Measurements from ENCODE around the gene TAOK2.
"Not testable (repeated sequence)": the region's sequence is repeated elsewhere in the genome, so short reads cannot be mapped to it uniquely, and the experiment has no call there.

The TAOK2 gene

GRCh38 chr16:29973384-29974246, at the start of gene TAOK2:
Gene TAOK2 (plus strand): TSS chr16:29973868. CDS start chr16:29977773, 3,905 bp downstream.
- H3K4me3 ChIP-seq (ENCODE audit: low read length), result peak within 1 kb of the TSS; percentile 84
- no peaks in the 10 kb centered on the region for H3K9me3 ChIP-seq (ENCODE audit: control insufficient read depth, low read length)
- H3K36me3 ChIP-seq (ENCODE audit: control insufficient read depth, insufficient read depth, low read length), result no peaks in the 10 kb centered on the region
- H3K4me1 ChIP-seq (ENCODE audit: control insufficient read depth, insufficient read depth, low read length), result peaks cover 25% of the 10 kb centered on the region
- H3K27me3 ChIP-seq (ENCODE audit: control insufficient read depth, insufficient read depth, low read length), result no peaks in the 10 kb centered on the region
- H3K9ac ChIP-seq (ENCODE audit: low read length), result peak within 1 kb of the TSS; percentile 96

GRCh38 chr16:29925105-29925756, 48.4 kb upstream of the TAOK2 start:
- Histone ChIP-seq H3K4me3 (ENCODE audit: low read length) (peak overlapping the region; percentile 69), H3K27me3 (ENCODE audit: control insufficient read depth, insufficient read depth, low read length) (no peaks in the 10 kb centered on the region), H3K36me3 (ENCODE audit: control insufficient read depth, insufficient read depth, low read length) (no peaks in the 10 kb centered on the region), H3K4me1 (ENCODE audit: control insufficient read depth, insufficient read depth, low read length) (peaks cover 23% of the 10 kb centered on the region), H3K9ac (ENCODE audit: low read length) (peak overlapping the region; percentile 74), H3K9me3 (ENCODE audit: control insufficient read depth, low read length) (no peaks in the 10 kb centered on the region)

- no peaks in the 10 kb centered on the region for H3K36me3 ChIP-seq (ENCODE audit: control insufficient read depth, insufficient read depth, low read length)
- peaks cover 23% of the 10 kb centered on the region for H3K4me1 ChIP-seq (ENCODE audit: control insufficient read depth, insufficient read depth, low read length)
- no peaks in the 10 kb centered on the region for H3K9me3 ChIP-seq (ENCODE audit: control insufficient read depth, low read length)
- H3K27me3 ChIP-seq (ENCODE audit: control insufficient read depth, insufficient read depth, low read length), result no peaks in the 10 kb centered on the region
- peak within 1 kb of the TSS; percentile 74 for H3K9ac ChIP-seq (ENCODE audit: low read length)
- H3K4me3 ChIP-seq (ENCODE audit: low read length), result peak within 1 kb of the TSS; percentile 69
Measured at GRCh38 chr16:29925781-29926710, 47.6 kb upstream of the TAOK2 start, which contains the start of gene KCTD13. Gene KCTD13 (minus strand): TSS chr16:29926226. CDS start chr16:29926033, 193 bp downstream.

- H3K4me1 ChIP-seq (ENCODE audit: control insufficient read depth, insufficient read depth, low read length), result peaks cover 23% of the 10 kb centered on the region
- peak overlapping the region; percentile 74 for H3K9ac ChIP-seq (ENCODE audit: low read length)
- no peaks in the 10 kb centered on the region for H3K27me3 ChIP-seq (ENCODE audit: control insufficient read depth, insufficient read depth, low read length)
- H3K9me3 ChIP-seq (ENCODE audit: control insufficient read depth, low read length), result no peaks in the 10 kb centered on the region
- no peaks in the 10 kb centered on the region for H3K36me3 ChIP-seq (ENCODE audit: control insufficient read depth, insufficient read depth, low read length)
- peak overlapping the region; percentile 69 for H3K4me3 ChIP-seq (ENCODE audit: low read length)
Measured at GRCh38 chr16:29926711-29927052, 47.0 kb upstream of the TAOK2 start.

- H3K4me3 ChIP-seq (ENCODE audit: low read length), result peak overlapping the region; percentile 69
- peak overlapping the region; percentile 74 for H3K9ac ChIP-seq (ENCODE audit: low read length)
- no peaks in the 10 kb centered on the region for H3K36me3 ChIP-seq (ENCODE audit: control insufficient read depth, insufficient read depth, low read length)
- H3K4me1 ChIP-seq (ENCODE audit: control insufficient read depth, insufficient read depth, low read length), result peaks cover 23% of the 10 kb centered on the region
- no peaks in the 10 kb centered on the region for H3K9me3 ChIP-seq (ENCODE audit: control insufficient read depth, low read length)
- H3K27me3 ChIP-seq (ENCODE audit: control insufficient read depth, insufficient read depth, low read length), result no peaks in the 10 kb centered on the region
Measured at GRCh38 chr16:29927070-29927905, 46.4 kb upstream of the TAOK2 start.

GRCh38 chr16:29931750-29932149, 41.9 kb upstream of the TAOK2 start:
- H3K9ac ChIP-seq (ENCODE audit: low read length); H3K9me3 ChIP-seq (ENCODE audit: control insufficient read depth, low read length); H3K36me3 ChIP-seq (ENCODE audit: control insufficient read depth, insufficient read depth, low read length); H3K4me3 ChIP-seq (ENCODE audit: low read length); H3K27me3 ChIP-seq (ENCODE audit: control insufficient read depth, insufficient read depth, low read length): not testable (repeated sequence)
- peaks cover 10% of the 10 kb centered on the region for H3K4me1 ChIP-seq (ENCODE audit: control insufficient read depth, insufficient read depth, low read length)

GRCh38 chr16:29940656-29941055, 33.0 kb upstream of the TAOK2 start:
- H3K4me3 ChIP-seq (ENCODE audit: low read length), result no peak overlapping the region
- H3K36me3 ChIP-seq (ENCODE audit: control insufficient read depth, insufficient read depth, low read length), result no peaks in the 10 kb centered on the region
- H3K27me3 ChIP-seq (ENCODE audit: control insufficient read depth, insufficient read depth, low read length), result no peaks in the 10 kb centered on the region
- no peaks in the 10 kb centered on the region for H3K9me3 ChIP-seq (ENCODE audit: control insufficient read depth, low read length)
- no peak overlapping the region for H3K9ac ChIP-seq (ENCODE audit: low read length)
- peaks cover 17% of the 10 kb centered on the region for H3K4me1 ChIP-seq (ENCODE audit: control insufficient read depth, insufficient read depth, low read length)

GRCh38 chr16:29943846-29944799, 29.5 kb upstream of the TAOK2 start:
- H3K36me3 ChIP-seq (ENCODE audit: control insufficient read depth, insufficient read depth, low read length), result no peaks in the 10 kb centered on the region
- no peaks in the 10 kb centered on the region for H3K27me3 ChIP-seq (ENCODE audit: control insufficient read depth, insufficient read depth, low read length)
- H3K4me1 ChIP-seq (ENCODE audit: control insufficient read depth, insufficient read depth, low read length), result peaks cover 17% of the 10 kb centered on the region
- no peak overlapping the region for H3K4me3 ChIP-seq (ENCODE audit: low read length)
- peak overlapping the region; percentile 23 for H3K9ac ChIP-seq (ENCODE audit: low read length)
- H3K9me3 ChIP-seq (ENCODE audit: control insufficient read depth, low read length), result no peaks in the 10 kb centered on the region

- Histone ChIP-seq H3K9ac (ENCODE audit: low read length) (no peak overlapping the region), H3K4me3 (ENCODE audit: low read length) (no peak overlapping the region), H3K9me3 (ENCODE audit: control insufficient read depth, low read length) (no peaks in the 10 kb centered on the region), H3K36me3 (ENCODE audit: control insufficient read depth, insufficient read depth, low read length) (no peaks in the 10 kb centered on the region), H3K27me3 (ENCODE audit: control insufficient read depth, insufficient read depth, low read length) (no peaks in the 10 kb centered on the region), H3K4me1 (ENCODE audit: control insufficient read depth, insufficient read depth, low read length) (peaks cover 16% of the 10 kb centered on the region)
Measured at GRCh38 chr16:29947897-29948296, 25.8 kb upstream of the TAOK2 start.

GRCh38 chr16:29950806-29951461, 22.7 kb upstream of the TAOK2 start:
- Histone ChIP-seq H3K36me3 (ENCODE audit: control insufficient read depth, insufficient read depth, low read length) (no peaks in the 10 kb centered on the region), H3K9ac (ENCODE audit: low read length) (no peak overlapping the region), H3K4me3 (ENCODE audit: low read length) (no peak overlapping the region), H3K9me3 (ENCODE audit: control insufficient read depth, low read length) (no peaks in the 10 kb centered on the region), H3K4me1 (ENCODE audit: control insufficient read depth, insufficient read depth, low read length) (no peaks in the 10 kb centered on the region), H3K27me3 (ENCODE audit: control insufficient read depth, insufficient read depth, low read length) (no peaks in the 10 kb centered on the region)
